Panc1 (cell line): ENCODE data around the gene PDE10A.

Experiments used
- POLR2AphosphoS5 ChIP-seq: IDR thresholded peaks from 2 replicates; pipeline ENCODE4 v1.6.1; 2012; ENCODE audit warnings: mild to moderate bottlenecking, low read depth, low read length, moderate library complexity
- SIN3A ChIP-seq: IDR thresholded peaks from 2 replicates; pipeline ENCODE4 v1.6.1; 2012; ENCODE audit warnings: low read depth, mild to moderate bottlenecking, low read length, moderate library complexity, borderline replicate concordance; ENCODE audit not compliant: insufficient read depth
- TF ChIP-seq, protein P1 (sequence below), 2 experiments: IDR thresholded peaks; 2 replicates each; pipeline ENCODE4 v1.6.1; 2011 to 2012; ENCODE audit warnings: low read depth in 2 of 2, control low read depth in 1 of 2, low read length in 1 of 2, mild to moderate bottlenecking in 1 of 2, moderate library complexity in 1 of 2; ENCODE audit not compliant: insufficient read depth in 1 of 2
- TF ChIP-seq, protein P2 (sequence below): fragments of 450-650 bp; IDR thresholded peaks from 2 replicates; pipeline ENCODE4 v1.5.1; 2017; ENCODE audit warnings: mild to moderate bottlenecking

DNA sequence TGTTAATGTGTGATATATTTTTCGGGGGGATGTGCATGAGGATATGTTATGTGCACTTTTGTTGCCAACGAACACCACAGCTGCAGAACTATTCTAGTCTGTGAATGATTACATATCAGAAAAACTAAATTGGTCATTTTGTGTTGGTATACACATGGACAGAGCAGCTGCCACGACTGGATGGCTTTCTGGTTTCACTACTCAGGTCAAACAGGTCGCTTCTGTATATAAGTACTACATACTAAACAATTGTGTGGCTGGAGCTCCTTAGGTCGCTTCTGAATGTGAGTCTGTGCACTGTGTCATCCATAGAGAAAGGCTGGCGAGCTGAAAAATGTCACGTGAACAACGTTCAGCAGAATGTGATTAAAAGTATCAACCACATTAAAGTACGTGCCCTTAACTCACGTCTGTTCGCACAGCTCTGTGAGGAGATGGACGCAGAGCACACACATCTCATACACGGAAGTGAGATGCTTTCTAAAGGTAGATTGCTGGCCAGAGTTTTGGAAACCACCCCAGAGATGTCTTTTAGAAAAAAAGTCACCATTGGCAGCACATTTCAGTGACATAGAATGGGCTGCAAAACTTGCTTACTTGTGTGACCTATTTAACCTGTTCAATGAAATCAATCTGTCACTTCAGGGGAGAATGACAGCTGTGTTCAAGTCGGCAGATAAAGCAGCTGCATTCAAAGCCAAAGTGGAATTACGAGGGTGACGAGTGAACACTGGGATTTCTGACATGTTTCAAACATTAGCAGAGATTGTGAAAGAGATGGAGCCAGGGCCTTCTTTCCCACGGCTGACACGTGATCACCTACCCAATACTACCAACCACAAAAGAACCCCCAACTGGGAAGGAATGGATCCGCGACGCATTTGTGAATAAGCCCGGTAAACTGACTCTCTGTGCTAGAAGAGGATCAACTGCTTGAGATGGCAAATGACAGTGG, 176.6 kb downstream of the PDE10A start:
- TF ChIP-seq, protein P1, sequence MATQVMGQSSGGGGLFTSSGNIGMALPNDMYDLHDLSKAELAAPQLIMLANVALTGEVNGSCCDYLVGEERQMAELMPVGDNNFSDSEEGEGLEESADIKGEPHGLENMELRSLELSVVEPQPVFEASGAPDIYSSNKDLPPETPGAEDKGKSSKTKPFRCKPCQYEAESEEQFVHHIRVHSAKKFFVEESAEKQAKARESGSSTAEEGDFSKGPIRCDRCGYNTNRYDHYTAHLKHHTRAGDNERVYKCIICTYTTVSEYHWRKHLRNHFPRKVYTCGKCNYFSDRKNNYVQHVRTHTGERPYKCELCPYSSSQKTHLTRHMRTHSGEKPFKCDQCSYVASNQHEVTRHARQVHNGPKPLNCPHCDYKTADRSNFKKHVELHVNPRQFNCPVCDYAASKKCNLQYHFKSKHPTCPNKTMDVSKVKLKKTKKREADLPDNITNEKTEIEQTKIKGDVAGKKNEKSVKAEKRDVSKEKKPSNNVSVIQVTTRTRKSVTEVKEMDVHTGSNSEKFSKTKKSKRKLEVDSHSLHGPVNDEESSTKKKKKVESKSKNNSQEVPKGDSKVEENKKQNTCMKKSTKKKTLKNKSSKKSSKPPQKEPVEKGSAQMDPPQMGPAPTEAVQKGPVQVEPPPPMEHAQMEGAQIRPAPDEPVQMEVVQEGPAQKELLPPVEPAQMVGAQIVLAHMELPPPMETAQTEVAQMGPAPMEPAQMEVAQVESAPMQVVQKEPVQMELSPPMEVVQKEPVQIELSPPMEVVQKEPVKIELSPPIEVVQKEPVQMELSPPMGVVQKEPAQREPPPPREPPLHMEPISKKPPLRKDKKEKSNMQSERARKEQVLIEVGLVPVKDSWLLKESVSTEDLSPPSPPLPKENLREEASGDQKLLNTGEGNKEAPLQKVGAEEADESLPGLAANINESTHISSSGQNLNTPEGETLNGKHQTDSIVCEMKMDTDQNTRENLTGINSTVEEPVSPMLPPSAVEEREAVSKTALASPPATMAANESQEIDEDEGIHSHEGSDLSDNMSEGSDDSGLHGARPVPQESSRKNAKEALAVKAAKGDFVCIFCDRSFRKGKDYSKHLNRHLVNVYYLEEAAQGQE (IDR thresholded peaks at IDR 0.05; ENCODE audit: insufficient read depth in 1 of 2, low read depth in 2 of 2, low read length in 1 of 2), result no peak
- TF ChIP-seq, protein P2, sequence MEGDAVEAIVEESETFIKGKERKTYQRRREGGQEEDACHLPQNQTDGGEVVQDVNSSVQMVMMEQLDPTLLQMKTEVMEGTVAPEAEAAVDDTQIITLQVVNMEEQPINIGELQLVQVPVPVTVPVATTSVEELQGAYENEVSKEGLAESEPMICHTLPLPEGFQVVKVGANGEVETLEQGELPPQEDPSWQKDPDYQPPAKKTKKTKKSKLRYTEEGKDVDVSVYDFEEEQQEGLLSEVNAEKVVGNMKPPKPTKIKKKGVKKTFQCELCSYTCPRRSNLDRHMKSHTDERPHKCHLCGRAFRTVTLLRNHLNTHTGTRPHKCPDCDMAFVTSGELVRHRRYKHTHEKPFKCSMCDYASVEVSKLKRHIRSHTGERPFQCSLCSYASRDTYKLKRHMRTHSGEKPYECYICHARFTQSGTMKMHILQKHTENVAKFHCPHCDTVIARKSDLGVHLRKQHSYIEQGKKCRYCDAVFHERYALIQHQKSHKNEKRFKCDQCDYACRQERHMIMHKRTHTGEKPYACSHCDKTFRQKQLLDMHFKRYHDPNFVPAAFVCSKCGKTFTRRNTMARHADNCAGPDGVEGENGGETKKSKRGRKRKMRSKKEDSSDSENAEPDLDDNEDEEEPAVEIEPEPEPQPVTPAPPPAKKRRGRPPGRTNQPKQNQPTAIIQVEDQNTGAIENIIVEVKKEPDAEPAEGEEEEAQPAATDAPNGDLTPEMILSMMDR, result no peak
- no peak for TF ChIP-seq POLR2AphosphoS5
- TF ChIP-seq SIN3A, result no peak
